Renal cortical epithelial cell (primary cell): ENCODE measurements around the gene ZNF319. TPM values are rescaled to one million over a fixed set of nuclear protein-coding genes. Genes with fewer than 3 reads are reported as not detected.

Experiments used
- DNase-seq: peaks from one replicate; pipeline ENCODE4 v3.0.0-alpha.2; 2011; ENCODE audit warnings: low read depth
- total RNA-seq: library from RNA; depleted of rRNA; stranded (reverse); fragments of >200 nt; gene quantifications from 2 replicates; pipeline ENCODE4 v1.2.3, GENCODE V29; 2014

The ZNF319 gene
- total RNA-seq, 1 donor from 2014 or later, result 30.2 TPM

DNA sequence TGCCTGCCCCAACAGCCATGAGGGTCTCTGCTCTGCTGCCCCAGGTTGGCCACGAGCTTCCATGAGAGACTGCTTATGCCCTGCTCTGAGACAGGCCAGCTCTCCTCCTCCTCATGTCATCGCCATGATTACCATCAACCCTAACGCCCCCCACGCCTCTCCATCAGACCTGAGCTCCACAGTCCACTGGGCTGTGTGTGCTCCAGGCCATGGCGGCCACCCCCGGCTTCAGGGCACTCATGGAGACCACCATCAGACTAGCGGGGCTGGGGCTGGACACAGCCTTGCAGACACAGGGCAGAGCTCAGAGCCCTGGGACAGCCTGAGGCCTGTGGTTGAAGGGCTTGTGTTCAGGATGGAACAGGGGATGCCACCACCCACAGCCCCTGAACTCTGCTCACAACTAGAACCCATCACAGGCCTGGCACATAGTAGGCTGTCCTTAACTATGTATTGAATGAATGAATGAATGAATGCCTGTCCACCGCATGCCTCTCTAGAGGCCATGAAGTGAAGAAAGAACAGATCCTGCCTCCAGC, 44.1 kb downstream of the ZNF319 start:
- DNase-seq, result no peak

GRCh38 chr16:57955572-57956188, 44.8 kb downstream of the ZNF319 start:
- no peak for DNase-seq

DNA sequence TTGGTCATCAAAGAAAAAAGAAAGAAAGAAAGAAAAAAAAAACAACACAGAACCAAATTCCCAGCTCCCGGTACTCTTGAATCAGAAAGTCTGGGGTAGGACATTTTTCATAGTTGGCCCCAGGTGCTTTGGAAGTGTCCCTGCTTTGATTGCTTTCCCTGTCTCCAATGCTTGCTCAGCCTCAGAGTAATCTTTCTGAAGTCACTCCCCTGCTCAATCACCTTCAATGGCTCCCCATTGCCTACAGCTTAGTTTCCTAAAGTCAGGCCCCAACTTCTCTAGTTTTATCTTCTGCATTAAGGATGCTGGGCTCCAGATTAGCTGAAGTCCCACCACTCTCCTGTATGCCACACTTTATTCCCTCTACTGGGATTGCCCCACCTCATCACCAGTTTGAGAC, 46.6 kb downstream of the ZNF319 start:
- DNase-seq, result no peak

- DNase-seq, result no peak
Observed at GRCh38 chr16:57952909-57953308, 47.6 kb downstream of the ZNF319 start.

DNA sequence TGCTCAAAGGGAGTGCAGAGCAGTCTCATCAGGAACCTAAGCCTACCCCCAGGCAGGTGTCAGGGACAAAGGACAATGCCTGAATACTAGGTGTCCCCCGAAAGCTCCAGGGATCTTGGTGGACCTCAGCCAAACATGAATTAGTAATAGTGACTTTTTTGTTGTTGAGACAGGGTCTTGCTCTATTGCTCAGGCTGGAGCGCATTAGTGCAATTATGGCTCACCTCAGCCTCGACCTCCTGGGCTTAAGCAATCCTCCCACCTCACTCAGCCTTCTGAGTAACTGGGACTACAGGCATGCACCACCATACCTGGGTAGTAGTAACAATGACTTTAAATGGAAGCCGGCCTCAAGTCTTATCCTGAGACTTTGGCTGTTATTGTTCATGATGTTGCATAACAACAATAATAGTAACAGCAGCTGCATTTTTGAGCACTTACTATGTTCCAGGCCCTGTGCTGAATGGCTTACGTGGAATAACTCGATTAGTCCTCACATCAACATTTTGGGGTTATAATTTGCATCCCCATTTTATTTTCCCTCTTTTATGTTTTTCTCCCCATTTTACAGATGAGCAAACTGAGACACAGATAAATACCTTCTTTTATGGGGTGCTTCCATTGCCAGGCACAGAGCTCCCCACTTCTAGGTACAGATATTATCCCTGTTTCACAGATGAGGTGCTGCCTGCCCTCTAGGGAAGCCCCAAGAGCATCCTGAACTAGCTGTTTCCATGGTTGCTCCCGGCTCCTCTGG, 49.1 kb downstream of the ZNF319 start:
- DNase-seq, result no peak

GRCh38 chr16:57950382-57950781, 50.1 kb downstream of the ZNF319 start:
- DNase-seq, result no peak

GRCh38 chr16:57949595-57950238, 50.8 kb downstream of the ZNF319 start:
- DNase-seq, result peak; percentile 40

DNA sequence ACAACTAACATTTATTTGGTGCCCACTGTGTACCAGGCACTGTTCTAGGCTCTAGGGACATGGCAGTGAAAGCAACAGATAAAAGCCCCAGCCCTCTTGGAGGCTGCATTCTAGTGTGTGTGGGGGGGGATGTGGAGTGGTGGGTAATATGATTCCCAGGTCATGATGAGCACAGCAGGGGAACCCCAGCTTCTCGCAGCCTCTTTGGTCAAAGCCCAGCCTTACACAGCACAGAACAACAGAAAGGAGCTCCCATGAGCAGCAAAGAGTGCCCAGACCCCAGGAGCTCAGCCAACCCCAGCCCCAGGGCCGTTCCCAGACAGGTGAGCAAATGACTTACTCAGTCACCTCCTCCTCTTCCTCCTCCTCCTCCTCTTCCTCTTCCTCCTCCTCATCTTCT, 51.5 kb downstream of the ZNF319 start:
- no peak for DNase-seq

GRCh38 chr16:57948027-57948426, 52.4 kb downstream of the ZNF319 start:
- DNase-seq, result no peak

DNA sequence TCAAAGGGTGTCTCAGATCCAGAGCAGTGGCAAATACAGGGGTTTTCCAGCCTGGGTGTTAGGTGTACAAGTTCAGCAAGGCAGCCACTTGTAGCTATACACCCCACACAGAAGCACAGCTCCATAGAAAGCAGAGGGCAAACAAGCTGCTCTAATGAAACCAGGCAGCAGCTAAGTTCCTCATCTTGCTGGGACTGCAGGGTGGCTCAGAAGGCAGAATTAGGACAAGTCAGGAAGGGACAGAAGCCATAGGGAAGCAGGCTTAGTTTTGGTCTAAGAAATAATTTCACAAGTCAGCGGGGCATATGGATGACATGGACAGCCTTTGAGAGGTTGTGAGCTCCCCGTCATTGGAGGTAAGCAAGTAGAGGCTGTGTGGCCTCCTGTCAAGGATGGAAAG, 53.2 kb downstream of the ZNF319 start:
- no peak for DNase-seq

DNA sequence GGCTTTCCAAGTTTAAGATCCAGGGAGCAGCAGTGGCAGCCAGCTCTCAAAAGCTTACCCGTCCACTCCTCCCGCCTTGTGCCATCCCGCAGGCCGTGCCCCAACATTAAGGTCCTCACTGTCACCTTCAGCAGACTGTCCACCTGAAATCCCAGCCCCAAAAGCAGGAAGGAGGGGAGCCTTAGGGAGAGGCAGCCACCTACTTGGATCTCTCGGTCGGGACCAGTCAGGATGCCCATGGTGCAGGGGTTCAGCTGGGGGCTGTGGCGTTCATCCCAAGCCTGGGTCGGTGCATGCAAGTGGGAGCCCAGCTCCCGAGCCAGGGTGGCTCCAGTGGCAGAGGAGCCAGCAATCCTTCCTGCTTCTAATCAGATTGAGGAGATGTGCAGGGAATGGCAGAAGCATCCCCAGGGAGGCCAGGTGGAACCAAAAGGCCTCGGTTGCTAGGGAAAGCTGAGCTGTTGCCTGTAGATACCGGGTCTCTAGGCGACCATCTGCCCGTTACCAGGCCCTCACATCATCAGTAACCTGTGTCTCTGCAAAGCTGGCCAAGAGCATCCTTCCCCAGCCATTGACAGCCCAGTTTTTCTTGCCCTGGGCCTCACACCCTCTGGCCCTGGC, 54.2 kb downstream of the ZNF319 start:
- DNase-seq, result no peak

- no peak for DNase-seq
Observed at GRCh38 chr16:57945740-57946138, 54.7 kb downstream of the ZNF319 start.

- no peak for DNase-seq
Observed at GRCh38 chr16:57944970-57945739, 55.3 kb downstream of the ZNF319 start.

Other genes with a start within 250 kb of the ZNF319 start
- 160 and 445 TPM in 2 replicates for gene KIFC3, start 198.2 kb downstream of the ZNF319 start, total RNA-seq
- gene CNGB1, start 29.5 kb downstream of the ZNF319 start, total RNA-seq, result 0.35 and 0.60 TPM in 2 replicates
- gene USB1, start 735 bp upstream of the ZNF319 start, total RNA-seq, result 79.5 and 261 TPM in 2 replicates
- 68.6 and 72.1 TPM in 2 replicates for gene MMP15, start 25.1 kb upstream of the ZNF319 start, total RNA-seq
- 39.2 and 40.5 TPM in 2 replicates for gene CFAP20, start 128.7 kb upstream of the ZNF319 start, total RNA-seq
- gene CSNK2A2, start 197.4 kb upstream of the ZNF319 start, total RNA-seq, result 27.1 and 73.6 TPM in 2 replicates